GM12878 (cell line): ENCODE measurements around the gene ZNF841. TPM values are rescaled to one million over a fixed set of nuclear protein-coding genes. Genes with fewer than 3 reads are reported as not detected.

ENCODE experiments used
- ATF3 ChIP-seq: IDR thresholded peaks from 2 replicates; pipeline ENCODE4 v1.6.1; 2011; ENCODE audit warnings: low read depth, mild to moderate bottlenecking, low read length, moderate library complexity, borderline replicate concordance; ENCODE audit errors: extremely low read depth
- BMI1 ChIP-seq: fragments of 450-650 bp; IDR thresholded peaks from 2 replicates; pipeline ENCODE4 v1.6.1; 2016; ENCODE audit warnings: mild to moderate bottlenecking, moderate library complexity, borderline replicate concordance
- CREM ChIP-seq: IDR thresholded peaks from 2 replicates; pipeline ENCODE4 v1.6.1; 2014; ENCODE audit warnings: antibody characterized with exemption, low read depth
- E2F8 ChIP-seq: fragments of 450-650 bp; IDR thresholded peaks from 2 replicates; pipeline ENCODE4 v1.6.1; 2018; ENCODE audit warnings: mild to moderate bottlenecking, low read depth, moderate library complexity; ENCODE audit not compliant: partially characterized antibody
- ESRRA ChIP-seq: IDR thresholded peaks from 2 replicates; pipeline ENCODE4 v1.6.1; 2012; ENCODE audit warnings: mild to moderate bottlenecking, low read length, improper control_type of control experiment
- HDGF ChIP-seq: fragments of 450-650 bp; IDR thresholded peaks from 2 replicates; pipeline ENCODE4 v1.6.1; 2016; ENCODE audit warnings: antibody characterized with exemption
- KAT2A ChIP-seq: conservative IDR thresholded peaks from 2 replicates; pipeline ENCODE4 v1.6.1; 2011; ENCODE audit warnings: low read depth, low read length; ENCODE audit not compliant: control insufficient read depth
- NFYA ChIP-seq: IDR thresholded peaks from 2 replicates; pipeline ENCODE4 v1.6.1; 2011; ENCODE audit warnings: low read depth, mild to moderate bottlenecking, low read length, improper control_type of control experiment, borderline replicate concordance
- NR2F1 ChIP-seq: fragments of 450-650 bp; conservative IDR thresholded peaks from 2 replicates; pipeline ENCODE4 v1.6.1; 2017; ENCODE audit warnings: mild to moderate bottlenecking
- PML ChIP-seq: IDR thresholded peaks from 2 replicates; pipeline ENCODE4 v1.6.1; 2012; ENCODE audit warnings: low read length, inconsistent platforms
- RCOR1 ChIP-seq: conservative IDR thresholded peaks from 2 replicates; pipeline ENCODE4 v1.6.1; 2012; ENCODE audit warnings: low read depth, low read length, improper control_type of control experiment
- ZBED1 ChIP-seq: IDR thresholded peaks from 2 replicates; pipeline ENCODE4 v1.6.1; 2016; ENCODE audit warnings: borderline replicate concordance
- ZNF274 ChIP-seq: IDR thresholded peaks from one replicate; pipeline ENCODE4 v1.8.0; 2011; ENCODE audit not compliant: insufficient read length, insufficient read depth
- polyA plus RNA-seq, 11 experiments: library from polyadenylated mRNA; depleted of rRNA in 4 of 11; unstranded in 6 of 11; stranded (reverse) in 5 of 11; fragments of >200 nt; fragmentation: Nextera tagmentation in 4 of 11; fragmentation: Illumina TruSeq in 1 of 11; extraction: Ambion mirVana in 4 of 11; extraction: Trizol in 1 of 11; gene quantifications; 1 replicate in 1 of 11; 2 replicates in 10 of 11; pipeline versions ENCODE4 v1.2.1 to v1.2.3, GENCODE V29; 2011 to 2016; ENCODE audit warnings: inconsistent platforms in 2 of 11, missing spikeins in 2 of 11, low read depth in 1 of 11
- total RNA-seq, 4 experiments: library from RNA; depleted of rRNA in 3 of 4; stranded (reverse); fragments of >200 nt in 3 of 4; fragmentation: Illumina TruSeq in 1 of 4; extraction: Trizol in 1 of 4; gene quantifications; 2 replicates each; pipeline versions ENCODE4 v1.2.1 to v1.2.3, GENCODE V29; 2013 to 2021

The ZNF841 gene
- total and polyA plus RNA-seq, 10 of the 15 experiments (the other 5 are each of a cell fraction or from before 2014, with no cell fraction given): 1.4 to 15.0 (median 8.2) TPM

- no peak for TF ChIP-seq PML
- TF ChIP-seq NFYA: no peak
- peak; percentile 19; the same call in 1 of the 2 replicates for TF ChIP-seq HDGF
- peak; percentile 18; the same call in 1 of the 2 replicates for TF ChIP-seq CREM
- no peak for TF ChIP-seq BMI1
- no peak for TF ChIP-seq ESRRA
- no peak for TF ChIP-seq ATF3
- TF ChIP-seq E2F8: peak; percentile 54
- no peak for TF ChIP-seq KAT2A
- TF ChIP-seq ZBED1: no peak
- no peak for TF ChIP-seq ZNF274
- TF ChIP-seq NR2F1: peak; percentile 46; the same call in 1 of the 2 replicates
- TF ChIP-seq RCOR1: no peak
- TF ChIP-seq, all 136 proteins: peak for 38
Observed at GRCh38 chr19:52139252-52140031, 43.9 kb upstream of the ZNF841 start, which contains the start of gene ZNF616 (continued).
